22Rv1 (cell line): Measurements from ENCODE around the gene C3orf38.

Experiments used
- H3K27ac ChIP-seq: fragments of 450-650 bp; 2 replicates; pipeline ENCODE4 v1.5.1; 2017
- CTCF ChIP-seq: fragments of 450-650 bp; IDR thresholded peaks from 2 replicates; pipeline ENCODE4 v1.5.1; 2017; ENCODE audit warnings: mild to moderate bottlenecking
- ZFX ChIP-seq: fragments of 450-650 bp; IDR thresholded peaks from 2 replicates; pipeline ENCODE4 v1.6.1; 2017; ENCODE audit warnings: antibody characterized with exemption, borderline replicate concordance

The C3orf38 gene

GRCh38 chr3:88189361-88189810, 39.6 kb downstream of the C3orf38 start:
- no peak overlapping the region for H3K27ac ChIP-seq
- TF ChIP-seq ZFX (no peak), CTCF (no peak)

GRCh38 chr3:88191872-88192409, 42.2 kb downstream of the C3orf38 start:
- no peak overlapping the region for H3K27ac ChIP-seq
- TF ChIP-seq ZFX (no peak), CTCF (no peak)

- TF ChIP-seq ZFX = no peak
These were observed 42.9 kb downstream of the C3orf38 start for GRCh38 chr3:88192631-88193030.

GRCh38 chr3:88195951-88196434, 46.2 kb downstream of the C3orf38 start:
- H3K27ac ChIP-seq = no peak overlapping the region
- no peak for TF ChIP-seq CTCF

More at GRCh38 chr3:88192631-88193030, 42.9 kb downstream of the C3orf38 start:
- H3K27ac ChIP-seq = no peak overlapping the region

- TF ChIP-seq CTCF (no peak), ZFX (no peak)
- H3K27ac ChIP-seq = no peak overlapping the region
These were observed 48.4 kb downstream of the C3orf38 start for GRCh38 chr3:88198121-88198520.

GRCh38 chr3:88203642-88204055, 53.9 kb downstream of the C3orf38 start:
- H3K27ac ChIP-seq = no peak overlapping the region
- TF ChIP-seq CTCF (peak; percentile 89), ZFX (no peak)
